ENCODE data around the gene STX12.
"Not testable (repeated sequence)": the region's sequence is repeated elsewhere in the genome, so short reads cannot be mapped to it uniquely, and the experiment has no call there.

The STX12 gene

DNA sequence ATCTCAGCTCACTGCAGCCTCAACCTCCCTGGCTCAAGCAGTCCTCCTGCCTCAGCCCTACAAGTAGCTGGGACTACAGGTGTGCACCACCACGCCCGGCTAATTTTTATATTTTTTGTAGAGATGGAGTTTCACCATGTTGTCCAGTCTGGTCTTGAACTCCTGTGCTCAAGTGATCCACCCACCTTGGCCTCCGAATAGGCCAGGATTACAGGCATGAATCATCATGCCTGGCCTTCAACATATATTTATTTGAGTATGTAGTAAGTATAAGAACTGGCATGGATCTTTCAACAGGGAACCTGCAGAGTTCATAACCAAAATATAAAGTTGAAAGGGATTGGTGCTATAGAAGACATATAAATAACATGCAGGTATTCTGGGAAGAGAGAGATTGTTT lies 2.3 kb downstream of the STX12 start:
- DNase-seq (ENCODE audit: low spot score), result not testable (repeated sequence)

DNA sequence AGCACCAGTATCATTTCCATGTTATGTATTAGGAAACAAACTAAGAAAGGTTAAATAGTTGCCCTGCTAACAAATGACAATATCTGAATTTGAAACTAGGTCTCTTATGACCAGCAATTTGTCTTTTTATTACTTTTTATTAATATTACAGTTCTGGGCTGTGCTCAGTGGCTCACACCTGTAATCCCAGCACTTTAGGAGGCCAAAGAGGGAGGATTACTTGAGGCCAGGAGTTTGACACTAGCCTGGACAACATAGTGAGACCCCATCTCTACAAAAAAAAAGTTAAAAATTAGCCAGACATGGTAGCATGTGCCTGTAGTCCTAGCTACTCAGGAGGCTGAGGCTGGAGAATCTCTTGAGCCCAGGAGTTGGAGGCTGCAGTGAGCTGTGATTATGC lies 3.3 kb downstream of the STX12 start:
- not testable (repeated sequence) for DNase-seq (ENCODE audit: low spot score)

DNA sequence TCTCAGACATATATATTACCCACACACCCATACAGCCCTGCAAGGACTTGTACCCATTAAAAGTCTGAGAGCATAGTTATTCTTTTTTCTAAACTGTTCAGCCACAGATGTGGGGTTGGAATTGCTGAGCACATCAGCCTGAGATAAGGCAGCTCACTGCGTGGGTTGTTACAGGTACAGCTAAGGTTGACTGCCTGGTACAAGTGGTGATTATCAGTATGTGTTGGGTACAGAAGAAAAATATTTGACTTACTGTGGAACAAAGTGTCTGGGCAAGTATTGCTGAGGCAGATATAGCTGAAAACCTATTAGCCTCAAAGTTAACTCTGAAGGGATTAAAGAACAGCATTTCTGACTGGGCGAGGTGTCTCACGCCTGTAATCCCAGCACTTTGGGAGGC lies 5.0 kb downstream of the STX12 start:
- DNase-seq (ENCODE audit: low spot score), result no peak

DNA sequence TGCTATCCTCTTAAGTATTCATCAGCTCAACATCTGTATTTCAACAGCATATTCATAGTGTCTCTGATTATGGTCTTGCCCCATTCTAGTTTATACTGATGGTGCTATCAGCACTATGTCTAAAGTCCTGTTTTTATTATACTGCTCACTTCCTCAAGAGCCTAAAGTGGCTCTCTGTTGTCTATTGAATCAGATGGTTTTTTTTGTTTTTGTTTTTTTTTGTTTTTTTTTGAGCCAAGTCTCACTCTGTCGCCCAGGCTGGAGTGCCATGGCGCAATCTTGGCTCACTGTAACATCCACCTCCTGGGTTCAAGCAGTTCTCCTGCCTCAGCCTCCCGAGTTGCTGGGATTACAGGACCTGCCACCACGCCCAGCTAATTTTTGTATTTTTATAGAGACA lies 6.1 kb downstream of the STX12 start:
- no peak for DNase-seq (ENCODE audit: low spot score)

- DNase-seq (ENCODE audit: low spot score), result no peak
Measured at GRCh38 chr1:27782950-27783349, 9.9 kb downstream of the STX12 start.

DNA sequence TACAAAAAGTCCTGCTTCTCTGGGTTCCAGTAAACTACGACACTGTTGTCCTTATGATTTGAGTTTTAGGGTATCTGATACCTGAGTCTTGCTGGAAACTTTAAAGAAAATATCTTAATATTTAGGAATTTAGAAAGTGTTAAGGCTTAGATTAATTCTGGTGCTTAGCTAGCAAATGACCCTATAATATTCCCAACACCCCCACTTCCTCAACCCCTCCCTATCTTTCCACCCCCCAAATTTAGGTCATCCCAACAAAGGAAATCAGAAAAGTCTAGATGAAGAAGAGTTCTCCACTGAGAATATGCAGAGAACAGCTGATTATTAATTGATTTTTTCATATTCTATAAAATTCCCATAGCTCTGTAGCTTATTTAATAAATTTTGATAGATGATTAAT lies 11.7 kb downstream of the STX12 start:
- no peak for DNase-seq (ENCODE audit: low spot score)

DNA sequence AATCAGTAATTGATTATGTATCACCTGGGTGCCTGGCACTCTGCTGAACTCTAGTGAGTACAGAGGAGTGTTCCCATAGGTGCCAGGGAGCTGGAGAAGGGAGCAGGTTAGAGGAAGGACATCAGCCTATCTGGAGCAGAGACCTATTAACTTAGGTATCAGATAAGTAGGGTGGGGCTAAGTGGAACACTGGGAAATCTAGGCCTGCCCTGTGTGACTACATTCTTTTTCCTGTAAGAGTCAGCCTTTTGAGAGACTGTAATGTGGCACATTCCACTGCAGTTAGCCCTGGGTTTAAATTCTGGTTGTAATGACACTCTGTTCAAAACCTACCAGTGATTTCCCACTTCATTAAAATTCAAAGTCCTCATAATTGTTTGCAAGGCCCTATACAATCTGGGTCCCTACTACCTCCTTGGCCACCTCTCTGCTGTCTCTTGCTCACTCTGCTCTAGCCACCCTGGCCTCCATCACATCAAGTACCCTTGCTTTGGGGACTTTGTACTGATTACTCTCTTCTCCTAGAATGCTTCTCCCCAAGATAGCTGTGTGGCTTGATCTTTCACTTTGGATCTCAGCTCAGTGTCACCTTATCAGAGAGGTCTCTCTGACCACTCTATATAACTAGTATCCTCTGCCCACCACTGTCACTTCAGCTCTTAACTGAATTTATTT lies 12.9 kb downstream of the STX12 start:
- DNase-seq (ENCODE audit: low spot score), result no peak

- DNase-seq (ENCODE audit: low spot score), result peak; percentile 63
Measured at GRCh38 chr1:27787895-27788294, 14.9 kb downstream of the STX12 start.

DNA sequence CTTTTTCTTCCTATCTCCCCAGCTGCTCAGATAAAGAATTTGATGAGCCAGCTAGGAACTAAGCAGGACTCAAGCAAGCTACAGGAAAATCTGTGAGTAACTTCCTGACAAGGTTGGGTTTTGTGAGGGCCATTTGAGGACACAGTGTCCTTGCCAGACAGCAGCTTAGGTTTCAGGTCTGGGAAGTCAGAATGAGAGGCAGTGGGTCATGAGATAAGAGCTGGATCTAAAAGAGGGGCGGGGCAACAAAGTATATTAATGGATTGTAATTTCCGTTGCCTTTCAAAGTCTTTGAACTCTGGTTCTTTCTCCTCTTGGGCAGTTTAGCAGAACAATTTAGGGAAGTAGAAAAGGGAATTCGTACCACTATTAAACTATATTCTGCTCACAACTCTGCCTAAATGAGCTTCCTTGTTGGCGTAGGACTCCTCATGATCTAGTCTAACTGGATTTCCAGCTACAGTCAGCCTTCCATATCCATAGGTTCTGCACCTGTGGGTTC lies 16.6 kb downstream of the STX12 start:
- no peak for DNase-seq (ENCODE audit: low spot score)

- not testable (repeated sequence) for DNase-seq (ENCODE audit: low spot score)
Measured at GRCh38 chr1:27790270-27790669, 17.3 kb downstream of the STX12 start.

GRCh38 chr1:27795601-27796000 lies 22.6 kb downstream of the STX12 start:
- no peak for DNase-seq (ENCODE audit: low spot score)

DNA sequence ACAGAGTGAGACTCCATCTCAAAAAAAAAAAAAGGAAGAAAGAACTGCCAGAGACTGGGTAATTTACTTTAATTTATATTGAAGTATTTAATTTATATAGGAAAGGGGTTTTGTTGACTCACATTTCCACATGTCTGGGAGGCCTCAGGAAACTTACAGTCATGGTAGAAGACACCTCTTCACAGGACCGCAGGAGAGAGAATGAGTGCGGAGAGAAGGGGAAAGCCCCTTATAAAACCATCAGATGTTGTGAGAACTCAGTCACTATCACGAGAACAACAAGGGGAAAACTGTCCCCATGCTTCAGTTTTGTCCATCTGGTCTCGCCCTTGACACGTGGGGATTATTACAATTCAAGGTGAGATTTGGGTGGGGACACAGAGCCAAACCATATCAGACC lies 31.8 kb downstream of the STX12 start:
- no peak for DNase-seq (ENCODE audit: low spot score)

- DNase-seq (ENCODE audit: low spot score), result no peak
Measured at GRCh38 chr1:27806758-27807157, 33.7 kb downstream of the STX12 start.

GRCh38 chr1:27807385-27807784 lies 34.4 kb downstream of the STX12 start:
- no peak for DNase-seq (ENCODE audit: low spot score)

- not testable (repeated sequence) for DNase-seq (ENCODE audit: low spot score)
Measured at GRCh38 chr1:27808131-27808530, 35.1 kb downstream of the STX12 start.

GRCh38 chr1:27809883-27810282 lies 36.9 kb downstream of the STX12 start:
- no peak for DNase-seq (ENCODE audit: low spot score)

DNA sequence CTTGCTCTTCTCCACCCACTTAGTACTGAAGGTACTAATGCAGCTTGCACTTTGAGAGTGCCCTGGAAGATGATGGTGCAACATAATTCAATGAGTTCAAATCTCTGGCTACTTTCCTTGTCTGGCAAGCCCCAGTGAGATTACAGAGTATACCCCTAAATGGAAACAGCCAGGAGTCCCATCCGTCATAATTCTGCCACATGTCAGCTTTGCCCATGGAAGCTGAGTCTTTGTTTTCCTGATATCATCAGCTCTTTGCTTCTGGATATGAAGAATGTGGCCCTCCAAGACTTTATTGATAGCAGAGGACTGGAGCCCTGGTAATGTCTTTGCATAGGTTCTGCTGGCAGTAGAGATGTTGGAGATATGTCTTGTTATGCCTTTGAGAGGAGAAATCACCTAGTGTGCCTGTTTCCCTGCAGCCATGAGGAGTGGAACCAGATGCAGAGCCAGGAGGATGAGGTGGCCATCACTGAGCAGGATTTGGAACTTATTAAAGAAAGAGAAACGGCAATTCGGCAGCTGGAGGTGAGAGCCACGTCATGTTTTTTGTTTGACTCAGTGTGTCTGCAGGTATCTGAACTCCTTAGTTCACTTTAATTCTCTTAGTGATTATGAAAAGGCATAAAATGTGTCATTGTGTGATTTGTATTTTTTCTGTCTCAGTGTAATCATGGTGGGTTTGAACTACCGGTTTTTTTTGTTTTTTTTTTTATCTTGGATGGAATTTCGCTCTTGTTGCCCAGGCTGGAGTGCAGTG lies 38.9 kb downstream of the STX12 start:
- no peak for DNase-seq (ENCODE audit: low spot score)

GRCh38 chr1:27816921-27817630 lies 44.1 kb downstream of the STX12 start:
- no peak for DNase-seq (ENCODE audit: low spot score)

GRCh38 chr1:27821761-27822315 lies 48.8 kb downstream of the STX12 start:
- DNase-seq (ENCODE audit: low spot score), result no peak

- DNase-seq (ENCODE audit: low spot score), result no peak
Measured at GRCh38 chr1:27823784-27824183, 50.8 kb downstream of the STX12 start.

DNA sequence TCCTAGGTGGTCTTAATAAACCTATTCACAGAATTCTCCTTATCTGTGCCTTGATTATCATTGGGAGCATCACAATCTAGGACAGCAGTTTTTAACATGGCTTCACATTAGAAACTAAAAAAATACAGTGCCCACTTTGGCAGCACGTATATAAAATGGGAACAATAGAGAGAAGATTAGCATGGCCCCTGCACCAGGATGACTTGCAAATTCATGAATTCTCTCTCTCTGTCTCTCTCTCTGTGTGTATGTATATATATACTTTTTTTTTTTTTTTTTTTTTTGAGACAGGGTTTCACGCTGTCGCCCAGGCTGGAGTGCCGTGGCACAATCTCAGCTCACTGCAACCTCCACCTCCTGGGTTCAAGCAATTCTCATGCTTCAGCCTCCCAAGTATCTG lies 51.4 kb downstream of the STX12 start:
- no peak for DNase-seq (ENCODE audit: low spot score)

GRCh38 chr1:27829339-27829960 lies 56.4 kb downstream of the STX12 start:
- not testable (repeated sequence) for DNase-seq (ENCODE audit: low spot score)

Measured in COLO829 (cell line).